Smooth muscle cell (in vitro differentiated cells): Measurements from ENCODE around the gene SDSL. TPM values are rescaled to one million over a fixed set of nuclear protein-coding genes. Genes with fewer than 3 reads are reported as not detected.

Experiments used
- DNase-seq: peaks from one replicate; lab custom pipeline; 2025; ENCODE audit not compliant: unreplicated experiment; lab: John Stamatoyannopoulos, UW
- H2AFZ ChIP-seq: fragments of 200-600 bp; sonication (generic); 2 replicates; pipeline ENCODE4 v1.6.0; 2016; ENCODE audit warnings: antibody characterized with exemption, low read depth, mild to moderate bottlenecking
- H3F3A ChIP-seq: fragments of 200-600 bp; sonication (generic); 2 replicates; pipeline ENCODE4 v1.6.0; 2017; ENCODE audit warnings: antibody characterized with exemption, low read depth
- H3K27ac ChIP-seq: fragments of 200-600 bp; sonication (generic); 2 replicates; pipeline ENCODE4 v1.5.1; 2016; ENCODE audit warnings: low read depth, mild to moderate bottlenecking
- H3K27me3 ChIP-seq: fragments of 200-600 bp; sonication (generic); 2 replicates; pipeline ENCODE4 v1.6.1; 2016; ENCODE audit warnings: low read depth, mild to moderate bottlenecking
- H3K36me3 ChIP-seq: fragments of 200-600 bp; sonication (generic); 2 replicates; pipeline ENCODE4 v1.5.1; 2016; ENCODE audit warnings: low read depth
- H3K4me1 ChIP-seq: fragments of 200-600 bp; sonication (generic); 2 replicates; pipeline ENCODE4 v1.5.1; 2016; ENCODE audit warnings: low read depth
- H3K4me2 ChIP-seq: fragments of 200-600 bp; sonication (generic); 2 replicates; pipeline ENCODE4 v1.6.0; 2016; ENCODE audit warnings: mild to moderate bottlenecking
- H3K4me3 ChIP-seq: fragments of 200-600 bp; sonication (generic); 2 replicates; pipeline ENCODE4 v1.5.1; 2016; ENCODE audit warnings: mild to moderate bottlenecking
- H3K79me2 ChIP-seq: fragments of 200-600 bp; sonication (generic); 2 replicates; pipeline ENCODE4 v1.6.0; 2016; ENCODE audit warnings: low read depth, mild to moderate bottlenecking
- H3K9ac ChIP-seq: fragments of 200-600 bp; sonication (generic); 2 replicates; pipeline ENCODE4 v1.6.0; 2016; ENCODE audit warnings: low read depth
- H3K9me3 ChIP-seq: fragments of 200-600 bp; sonication (generic); replicated peaks from 2 replicates; pipeline ENCODE4 v1.5.1; 2016; ENCODE audit warnings: low read depth
- H4K20me1 ChIP-seq: fragments of 200-600 bp; sonication (generic); 2 replicates; pipeline ENCODE4 v1.6.0; 2016; ENCODE audit warnings: low read depth
- CTCF ChIP-seq: fragments of 200-600 bp; sonication (generic); IDR thresholded peaks from 2 replicates; pipeline ENCODE4 v1.5.1; 2017; ENCODE audit warnings: borderline replicate concordance, mild to moderate bottlenecking, antibody characterized with exemption; ENCODE audit not compliant: insufficient read depth, poor library complexity, severe bottlenecking
- WGBS: methylation state at CpG from one replicate; pipeline ENCODE4 v1.1.7; 2016; ENCODE audit warnings: low lambda C conversion rate; 5-methylcytosine and 5-hydroxymethylcytosine counted together
- polyA plus RNA-seq: library from polyadenylated mRNA; unstranded; fragments of >200 nt; fragmentation: Nextera tagmentation; extraction: Ambion mirVana; gene quantifications from 2 replicates; pipeline ENCODE4 v1.2.1, GENCODE V29; 2016
- total RNA-seq: library from RNA; depleted of rRNA; stranded (reverse); fragments of >200 nt; gene quantifications from 2 replicates; pipeline ENCODE4 v1.2.3, GENCODE V29; 2014

SDSL gene
- total and polyA plus RNA-seq, 2 experiments from 2014 or later = 3.6 to 6.7 TPM

GRCh38 chr12:113477171-113477841 lies 55.1 kb downstream of the SDSL start:
- Histone ChIP-seq H3K4me1 (peaks cover 19% of the 10 kb centered on the region), H3K4me3 (no peak overlapping the region), H4K20me1 (no peaks in the 10 kb centered on the region), H3F3A (no peaks in the 10 kb centered on the region), H3K79me2 (no peaks in the 10 kb centered on the region), H3K27ac (no peak overlapping the region), H3K27me3 (peaks cover 97% of the 10 kb centered on the region), H3K9ac (no peak overlapping the region), H2AFZ (no peak overlapping the region), H3K36me3 (no peaks in the 10 kb centered on the region), H3K4me2 (no peak overlapping the region), H3K9me3 (no peaks in the 10 kb centered on the region)
- TF ChIP-seq CTCF = no peak
- no peak for DNase-seq
- WGBS = 4% methylated on average over 4 of the region's 7 CpGs

- H3K27ac ChIP-seq = no peak overlapping the region
- no peak overlapping the region for H3K4me2 ChIP-seq
- no peaks in the 10 kb centered on the region for H3F3A ChIP-seq
- no peak overlapping the region for H3K4me3 ChIP-seq
- no peak for DNase-seq
- H3K4me1 ChIP-seq = peaks cover 25% of the 10 kb centered on the region
- TF ChIP-seq CTCF = no peak
- H4K20me1 ChIP-seq = no peaks in the 10 kb centered on the region
- no peaks in the 10 kb centered on the region for H3K9me3 ChIP-seq
- WGBS = 5% methylated on average over 3 of the region's 3 CpGs
- H3K9ac ChIP-seq = no peak overlapping the region
- no peak overlapping the region for H2AFZ ChIP-seq
- H3K27me3 ChIP-seq = peaks cover 97% of the 10 kb centered on the region
- H3K36me3 ChIP-seq = no peaks in the 10 kb centered on the region
- H3K79me2 ChIP-seq = no peaks in the 10 kb centered on the region
These were observed 55.6 kb downstream of the SDSL start for GRCh38 chr12:113477842-113478215.

GRCh38 chr12:113478351-113479011 lies 56.3 kb downstream of the SDSL start:
- Histone ChIP-seq H3K36me3 (no peaks in the 10 kb centered on the region), H3K4me2 (no peak overlapping the region), H3K27me3 (peaks cover 97% of the 10 kb centered on the region), H4K20me1 (no peaks in the 10 kb centered on the region), H3K4me3 (no peak overlapping the region), H3K4me1 (peaks cover 26% of the 10 kb centered on the region), H3F3A (no peaks in the 10 kb centered on the region), H2AFZ (no peak overlapping the region), H3K79me2 (no peaks in the 10 kb centered on the region), H3K9ac (no peak overlapping the region), H3K27ac (no peak overlapping the region), H3K9me3 (no peaks in the 10 kb centered on the region)
- no peak for TF ChIP-seq CTCF
- DNase-seq = no peak
- 4% methylated on average over 32 of the region's 41 CpGs for WGBS

GRCh38 chr12:113479216-113479589 lies 57.0 kb downstream of the SDSL start:
- Histone ChIP-seq H3K4me2 (no peak overlapping the region), H2AFZ (no peak overlapping the region), H3K27ac (no peak overlapping the region), H3F3A (no peaks in the 10 kb centered on the region), H3K79me2 (no peaks in the 10 kb centered on the region), H3K27me3 (peaks cover 97% of the 10 kb centered on the region), H3K9me3 (no peaks in the 10 kb centered on the region), H3K36me3 (no peaks in the 10 kb centered on the region), H4K20me1 (no peaks in the 10 kb centered on the region), H3K4me3 (no peak overlapping the region), H3K9ac (no peak overlapping the region), H3K4me1 (peaks cover 26% of the 10 kb centered on the region)
- 12% methylated on average over 11 of the region's 11 CpGs for WGBS
- DNase-seq = no peak
- TF ChIP-seq CTCF = no peak
